H9 (cell line): Measurements from ENCODE around the gene CSNK2A2. TPM values are rescaled to one million over a fixed set of nuclear protein-coding genes. Genes with fewer than 3 reads are reported as not detected.

Experiments used
- DNase-seq: peaks from one replicate; pipeline ENCODE4 v3.0.0-alpha.2; 2017
- H2AFZ ChIP-seq: one replicate; pipeline ENCODE4 v1.6.1; 2013; ENCODE audit warnings: mild to moderate bottlenecking, low read length, control low read depth, moderate library complexity
- H2AK5ac ChIP-seq: 2 replicates; pipeline ENCODE4 v1.6.1; 2013; ENCODE audit warnings: low read length, control low read depth, mixed read lengths; ENCODE audit not compliant: insufficient read length
- H2BK120ac ChIP-seq: one replicate; pipeline ENCODE4 v1.6.1; 2013; ENCODE audit warnings: low read depth, mild to moderate bottlenecking, low read length, control low read depth, inconsistent platforms; ENCODE audit not compliant: poor library complexity, severe bottlenecking
- H2BK12ac ChIP-seq: 2 replicates; pipeline ENCODE4 v1.6.1; 2013; ENCODE audit warnings: low read length, control low read depth, mixed read lengths, low read depth; ENCODE audit not compliant: insufficient read length
- H2BK15ac ChIP-seq: 2 replicates; pipeline ENCODE4 v1.6.1; 2013; ENCODE audit warnings: low read depth, low read length, control low read depth
- H2BK20ac ChIP-seq: one replicate; pipeline ENCODE4 v1.6.1; 2013; ENCODE audit warnings: low read depth, mild to moderate bottlenecking, low read length, control low read depth, inconsistent platforms; ENCODE audit not compliant: poor library complexity, severe bottlenecking
- H2BK5ac ChIP-seq: 2 replicates; pipeline ENCODE4 v1.6.1; 2013; ENCODE audit warnings: low read length, control low read depth, mixed read lengths; ENCODE audit not compliant: insufficient read length
- H3K14ac ChIP-seq: 2 replicates; pipeline ENCODE4 v1.6.1; 2013; ENCODE audit warnings: low read length, control low read depth; ENCODE audit not compliant: insufficient read depth
- H3K18ac ChIP-seq: 2 replicates; pipeline ENCODE4 v1.6.1; 2013; ENCODE audit warnings: low read depth, mild to moderate bottlenecking, mixed read lengths, low read length, control low read depth; ENCODE audit not compliant: insufficient read length
- H3K23ac ChIP-seq: 2 replicates; pipeline ENCODE4 v1.6.1; 2013; ENCODE audit warnings: low read length, control low read depth, mixed read lengths, low read depth; ENCODE audit not compliant: insufficient read length
- H3K23me2 ChIP-seq: 2 replicates; pipeline ENCODE4 v1.6.1; 2013; ENCODE audit warnings: low read depth, mild to moderate bottlenecking, mixed read lengths, low read length, control low read depth; ENCODE audit not compliant: insufficient read length, poor library complexity, severe bottlenecking
- H3K27ac ChIP-seq: 2 replicates; pipeline ENCODE4 v1.5.1; 2013; ENCODE audit warnings: low read length, control low read depth, mixed read lengths, low read depth; ENCODE audit not compliant: insufficient read length
- H3K27me3 ChIP-seq: 2 replicates; pipeline ENCODE4 v1.6.1; 2013; ENCODE audit warnings: low read length, control low read depth, inconsistent platforms; ENCODE audit not compliant: insufficient read depth
- H3K4ac ChIP-seq: 2 replicates; pipeline ENCODE4 v1.6.1; 2013; ENCODE audit warnings: low read depth, mild to moderate bottlenecking, control low read depth, inconsistent platforms, low read length, moderate library complexity
- H3K4me1 ChIP-seq: 2 replicates; pipeline ENCODE4 v1.6.1; 2013; ENCODE audit warnings: low read length, control low read depth, inconsistent platforms; ENCODE audit not compliant: insufficient read depth
- H3K4me2 ChIP-seq: 2 replicates; pipeline ENCODE4 v1.6.1; 2013; ENCODE audit warnings: low read length, control low read depth, mixed read lengths; ENCODE audit not compliant: insufficient read length, insufficient read depth
- H3K56ac ChIP-seq: 2 replicates; pipeline ENCODE4 v1.6.1; 2013; ENCODE audit warnings: low read depth, mild to moderate bottlenecking, mixed read lengths, low read length, control low read depth; ENCODE audit not compliant: insufficient read length
- H3K79me1 ChIP-seq: 2 replicates; pipeline ENCODE4 v1.6.1; 2013; ENCODE audit warnings: low read depth, mild to moderate bottlenecking, moderate library complexity, low read length, control low read depth, inconsistent platforms; ENCODE audit not compliant: insufficient read depth, poor library complexity, severe bottlenecking
- H3K79me2 ChIP-seq: 2 replicates; pipeline ENCODE4 v1.6.1; 2013; ENCODE audit warnings: low read length, control low read depth, inconsistent platforms; ENCODE audit not compliant: insufficient read depth
- H3K9ac ChIP-seq: 2 replicates; pipeline ENCODE4 v1.6.1; 2013; ENCODE audit warnings: low read length, control low read depth, mixed read lengths; ENCODE audit not compliant: insufficient read length; ENCODE audit errors: extremely low read depth
- H3K9me3 ChIP-seq: one replicate; pipeline ENCODE4 v1.6.1; 2013; ENCODE audit warnings: low read depth, low read length, inconsistent platforms; ENCODE audit not compliant: control insufficient read depth
- H3T11ph ChIP-seq: one replicate; pipeline ENCODE4 v1.6.1; 2013; ENCODE audit warnings: mild to moderate bottlenecking, low read length, control low read depth, inconsistent platforms
- H4K20me1 ChIP-seq: one replicate; pipeline ENCODE4 v1.6.1; 2013; ENCODE audit not compliant: control insufficient read depth, insufficient read length, insufficient read depth
- H4K5ac ChIP-seq: 2 replicates; pipeline ENCODE4 v1.6.1; 2013; ENCODE audit warnings: low read depth, mild to moderate bottlenecking, mixed read lengths, low read length, control low read depth; ENCODE audit not compliant: insufficient read length
- H4K8ac ChIP-seq: replicated peaks from 2 replicates; pipeline ENCODE4 v1.6.1; 2013; ENCODE audit warnings: low read length, control low read depth, mixed read lengths, low read depth; ENCODE audit not compliant: insufficient read length
- H4K91ac ChIP-seq: 2 replicates; pipeline ENCODE4 v1.6.1; 2013; ENCODE audit warnings: low read depth, mild to moderate bottlenecking, moderate library complexity, mixed read lengths, low read length, control low read depth; ENCODE audit not compliant: insufficient read length
- H3K27ac Mint-ChIP-seq, 3 experiments: 2 replicates in 2 of 3; 3 replicates in 1 of 3; pipeline ENCODE4 v1.8.0; 2020 to 2021; ENCODE audit warnings: mixed read lengths in 3 of 3, mild to moderate bottlenecking in 1 of 3, moderate library complexity in 1 of 3
- H3K27me3 Mint-ChIP-seq: 2 replicates; pipeline ENCODE4 v1.8.0; 2021; ENCODE audit warnings: low read depth, mild to moderate bottlenecking, moderate library complexity, mixed read lengths
- H3K36me3 Mint-ChIP-seq, 3 experiments: 2 replicates in 2 of 3; 3 replicates in 1 of 3; pipeline ENCODE4 v1.8.0; 2020 to 2021; ENCODE audit warnings: low read depth in 3 of 3, mixed read lengths in 3 of 3; ENCODE audit not compliant: insufficient read depth in 1 of 3
- H3K4me1 Mint-ChIP-seq, 2 experiments: 2 replicates each; pipeline ENCODE4 v1.8.0; 2020; ENCODE audit warnings: mixed read lengths in 2 of 2
- H3K4me3 Mint-ChIP-seq, 2 experiments: 2 replicates in 1 of 2; 3 replicates in 1 of 2; pipeline ENCODE4 v1.8.0; 2020 to 2021; ENCODE audit warnings: mild to moderate bottlenecking in 2 of 2, mixed read lengths in 2 of 2, moderate library complexity in 1 of 2
- H3K9me3 Mint-ChIP-seq, 2 experiments: 2 replicates in 1 of 2; 3 replicates in 1 of 2; pipeline ENCODE4 v1.8.0; 2020; ENCODE audit warnings: mild to moderate bottlenecking in 2 of 2, mixed read lengths in 2 of 2, moderate library complexity in 1 of 2
- CTCF ChIP-seq: fragments of 200-600 bp; sonication (generic); conservative IDR thresholded peaks from 3 replicates; pipeline ENCODE4 v1.8.0; 2021; ENCODE audit warnings: antibody characterized with exemption, mild to moderate bottlenecking
- WGBS: extraction: QIAGEN DNeasy Blood & Tissue Kit; methylation state at CpG from one replicate; pipeline ENCODE4 v1.1.7; 2013; ENCODE audit warnings: missing lambda C conversion rate, low lambda C conversion rate, mixed read lengths; ENCODE audit not compliant: insufficient read length; ENCODE audit errors: extremely low coverage; 5-methylcytosine and 5-hydroxymethylcytosine counted together
- total RNA-seq: library from RNA; stranded (reverse); gene quantifications from 2 replicates; pipeline ENCODE4 v1.2.1, GENCODE V29; 2021

CSNK2A2 gene
- total RNA-seq, 1 experiment from 2014 or later = 134 TPM

DNA sequence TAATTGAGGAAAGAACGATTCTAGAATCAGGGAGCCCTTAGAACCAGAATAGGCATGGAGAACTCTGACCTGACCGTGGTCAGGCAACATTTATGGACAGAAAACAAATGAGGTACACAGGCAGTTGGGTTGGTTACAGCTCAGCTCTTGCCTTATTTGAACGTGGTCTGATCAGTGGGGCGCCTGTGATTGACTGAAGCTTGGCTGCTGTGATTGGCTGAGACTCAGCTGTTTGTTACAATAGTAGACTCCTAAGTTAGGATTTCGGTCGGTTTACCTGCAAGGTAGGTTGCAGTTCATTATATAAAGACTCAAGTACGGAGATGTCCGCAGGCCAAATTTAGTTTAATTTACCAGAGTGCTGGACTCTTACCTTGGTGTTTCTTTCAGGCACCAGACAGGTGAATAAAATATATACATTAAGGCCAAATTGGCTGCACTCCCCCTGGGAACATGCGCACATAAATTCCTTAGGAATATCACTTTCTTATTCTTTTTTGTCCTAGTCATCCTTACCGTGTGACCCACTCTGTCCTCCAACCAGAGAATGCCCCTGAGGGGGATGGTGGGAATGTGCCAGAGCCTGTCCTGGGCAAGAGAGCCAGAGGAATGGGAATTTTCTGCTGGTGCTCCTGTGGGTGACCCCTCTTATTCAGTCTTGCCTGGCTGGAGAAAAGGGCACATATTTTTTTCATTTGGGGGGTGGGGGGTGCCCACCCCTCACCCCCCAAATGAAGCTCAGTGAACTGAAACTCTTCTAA lies 7.5 kb upstream of the CSNK2A2 start:
- H3K79me1 ChIP-seq = no peaks in the 10 kb centered on the region
- Mint-ChIP-seq H3K27ac (no peak overlapping the region), H3K4me1 (peaks cover 19 to 27% of the 10 kb centered on the region in 2 experiments), H3K27me3 (peaks cover 8% of the 10 kb centered on the region), H3K9me3 (no peaks in the 10 kb centered on the region), H3K4me3 (no peak overlapping the region; a peak in 1 of 5 replicates), H3K36me3 (no peaks in the 10 kb centered on the region)
- no peak overlapping the region for H3K27ac ChIP-seq
- H3K56ac ChIP-seq = no peak overlapping the region
- no peak overlapping the region for H2BK120ac ChIP-seq
- no peak overlapping the region for H2BK20ac ChIP-seq
- no peak overlapping the region for H4K91ac ChIP-seq
- no peaks in the 10 kb centered on the region for H3K27me3 ChIP-seq
- H2BK12ac ChIP-seq = no peak overlapping the region
- no peaks in the 10 kb centered on the region for H4K20me1 ChIP-seq
- no peaks in the 10 kb centered on the region for H3K9me3 ChIP-seq
- no peak overlapping the region for H3K4ac ChIP-seq
- H3K18ac ChIP-seq = no peak overlapping the region
- DNase-seq = no peak
- H2BK15ac ChIP-seq = no peak overlapping the region
- H3K14ac ChIP-seq = no peak overlapping the region
- H4K8ac ChIP-seq = no peak overlapping the region
- TF ChIP-seq CTCF = no peak
- H2AK5ac ChIP-seq = no peak overlapping the region
- no peak overlapping the region for H4K5ac ChIP-seq
- WGBS = no CpG with 5 or more reads among the region's 10 CpGs
- no peaks in the 10 kb centered on the region for H3K23me2 ChIP-seq
- H3T11ph ChIP-seq = no peak overlapping the region
- H3K23ac ChIP-seq = no peak overlapping the region
- no peaks in the 10 kb centered on the region for H3K4me1 ChIP-seq
- no peaks in the 10 kb centered on the region for H3K79me2 ChIP-seq
- no peak overlapping the region for H2AFZ ChIP-seq
- H3K4me2 ChIP-seq = no peak overlapping the region
- H2BK5ac ChIP-seq = no peak overlapping the region
- H3K9ac ChIP-seq = no peak overlapping the region
